NCI-H2081 treated with DMSO at 0.1 percent for 48 hours (cell line): ENCODE data around the gene ENTPD2.
"Not testable (repeated sequence)": the region's sequence is repeated elsewhere in the genome, so short reads cannot be mapped to it uniquely, and the experiment has no call there.

Experiments
- DNase-seq: peaks from one replicate; lab custom pipeline; 2025; lab: John Stamatoyannopoulos, UW

ENTPD2 gene

DNA sequence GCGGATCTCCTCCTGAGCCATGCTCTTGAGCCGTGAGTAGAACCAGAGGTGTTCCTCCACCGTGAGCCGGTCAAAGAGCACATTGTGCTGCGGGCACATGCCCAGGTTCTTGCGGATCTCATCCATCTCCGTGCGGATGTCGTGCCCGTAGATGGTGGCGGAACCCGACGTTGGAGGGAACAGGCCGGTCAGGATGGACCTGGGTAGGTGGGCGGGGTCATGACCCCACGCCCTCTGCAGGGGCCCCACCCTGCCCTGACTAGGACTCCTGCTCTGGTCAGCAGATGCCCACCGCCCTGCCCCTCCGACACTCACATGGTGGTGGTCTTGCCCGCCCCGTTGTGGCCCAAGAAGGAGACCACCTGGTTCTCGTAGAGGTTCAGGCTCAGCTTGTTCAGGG lies 37.9 kb downstream of the ENTPD2 start:
- no peak for DNase-seq

- DNase-seq = no peak
Measured at GRCh38 chr9:137015540-137015930, 38.3 kb downstream of the ENTPD2 start.

DNA sequence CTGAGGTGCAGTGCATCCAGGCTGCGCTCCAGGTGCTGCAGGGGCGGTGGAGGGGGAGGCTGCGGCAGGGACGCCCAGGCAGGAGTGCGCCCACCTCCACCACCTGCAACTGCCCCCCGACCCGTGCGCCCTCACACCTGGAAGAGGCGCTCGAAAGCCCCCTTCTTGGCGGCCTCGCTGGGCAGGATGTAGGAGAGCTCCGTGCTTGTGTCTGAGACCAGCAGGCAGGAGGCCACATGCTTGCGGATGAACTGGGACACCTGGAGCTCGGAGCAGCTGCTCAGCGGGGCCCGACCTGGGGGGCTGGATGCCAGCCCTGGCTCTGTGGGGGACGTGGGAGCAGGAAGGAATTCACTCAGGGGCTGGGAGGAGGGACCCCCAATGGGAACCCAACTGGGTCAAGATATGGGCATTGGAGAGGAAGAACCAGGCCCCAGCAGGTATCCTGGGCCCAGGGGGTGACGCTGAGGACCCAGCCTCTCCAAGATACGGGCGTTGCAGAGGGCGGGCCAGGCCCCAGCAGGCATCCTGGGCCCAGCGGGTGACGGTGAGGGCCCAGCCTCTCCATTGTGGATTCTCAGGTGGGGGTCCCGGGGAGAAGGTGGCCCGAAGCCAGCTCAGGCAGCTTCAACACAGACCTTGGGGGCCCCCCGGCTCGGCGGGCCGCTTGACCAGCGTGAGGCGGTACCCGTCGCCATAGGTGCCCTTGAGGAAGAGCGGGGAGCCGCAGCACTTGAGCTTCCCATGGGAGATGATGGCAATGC lies 38.9 kb downstream of the ENTPD2 start:
- no peak for DNase-seq

GRCh38 chr9:137014166-137014565 lies 39.7 kb downstream of the ENTPD2 start:
- DNase-seq = no peak

DNA sequence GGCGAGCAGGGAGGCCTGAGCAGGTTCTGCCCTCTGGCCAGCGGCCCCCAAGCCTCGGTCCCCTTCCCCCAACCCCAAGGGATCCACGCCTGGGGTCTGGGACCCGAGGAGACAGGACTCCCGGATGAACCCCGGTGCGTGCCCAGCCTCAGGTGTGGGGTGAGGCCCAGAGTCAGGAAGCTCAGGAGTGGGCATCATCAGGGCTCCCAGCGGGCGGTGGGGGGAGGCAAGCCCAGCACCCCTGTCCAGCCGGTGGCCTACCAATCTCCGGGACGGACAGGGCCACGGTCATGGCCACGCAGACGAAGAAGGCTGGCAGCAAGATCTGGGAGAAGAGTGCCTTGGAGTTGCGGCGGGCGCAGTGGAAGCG lies 40.3 kb downstream of the ENTPD2 start:
- DNase-seq = no peak

- DNase-seq = no peak
Measured at GRCh38 chr9:137012694-137013570, 40.9 kb downstream of the ENTPD2 start.

DNA sequence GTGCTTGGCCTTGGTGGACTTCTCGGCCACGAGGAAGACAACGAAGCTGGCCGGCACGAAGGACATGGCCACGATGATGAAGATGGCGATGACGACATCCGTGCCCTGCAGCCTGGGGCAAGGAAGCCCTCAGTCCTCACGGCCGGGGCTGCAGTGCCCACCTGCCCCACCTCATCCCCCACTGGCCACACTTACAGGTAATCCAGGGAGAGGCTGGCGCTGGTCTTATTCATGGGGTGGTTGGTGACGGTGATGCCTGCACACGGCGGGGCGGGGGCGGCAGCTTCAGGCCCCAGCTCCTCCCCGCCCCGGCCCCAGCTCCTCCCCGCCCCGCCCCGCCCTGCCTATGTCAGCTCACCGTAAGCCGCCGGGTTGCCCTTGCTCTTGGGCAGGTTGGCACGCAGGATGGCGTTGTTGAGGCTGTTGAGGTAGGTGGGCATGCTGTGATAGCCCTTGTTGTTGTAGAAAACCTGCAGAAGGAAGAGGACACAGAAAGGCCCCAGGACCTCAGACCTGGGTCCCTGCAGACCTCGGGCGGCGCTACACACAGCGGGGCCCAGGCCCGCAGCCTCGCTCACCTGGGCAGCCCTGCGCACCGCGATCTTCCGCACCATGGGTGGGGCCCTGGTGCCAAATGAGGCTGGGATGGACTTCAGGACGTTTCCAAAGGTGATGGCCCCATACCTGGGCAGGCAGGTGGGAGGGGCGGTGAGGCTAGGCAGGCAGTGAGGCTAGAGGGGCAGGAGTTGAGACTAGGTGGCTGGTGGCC lies 41.8 kb downstream of the ENTPD2 start:
- no peak for DNase-seq

GRCh38 chr9:137011156-137011555 lies 42.7 kb downstream of the ENTPD2 start:
- DNase-seq = no peak

GRCh38 chr9:137009938-137010732 lies 43.7 kb downstream of the ENTPD2 start:
- no peak for DNase-seq

DNA sequence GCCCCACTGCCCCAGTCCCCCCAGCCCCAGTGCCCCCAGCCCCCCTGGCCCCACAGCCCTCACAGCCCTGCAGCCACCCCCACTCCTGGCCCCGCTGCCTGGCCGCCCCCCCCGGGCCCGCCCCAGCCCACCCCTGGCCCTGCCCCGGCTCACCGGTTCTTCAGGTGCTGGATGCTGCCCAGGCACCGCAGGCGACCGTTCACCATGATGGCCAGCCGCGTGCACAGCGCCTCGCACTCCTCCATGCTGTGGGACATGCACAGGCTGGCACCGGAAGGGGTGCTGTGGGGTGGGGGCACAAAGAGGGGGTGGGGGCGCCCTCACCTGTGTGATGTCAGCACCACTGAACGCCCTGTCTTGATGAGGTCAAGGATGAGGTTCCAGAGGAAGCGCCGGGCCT lies 44.6 kb downstream of the ENTPD2 start:
- DNase-seq = no peak

GRCh38 chr9:137008312-137008711 lies 45.5 kb downstream of the ENTPD2 start:
- DNase-seq = no peak

DNA sequence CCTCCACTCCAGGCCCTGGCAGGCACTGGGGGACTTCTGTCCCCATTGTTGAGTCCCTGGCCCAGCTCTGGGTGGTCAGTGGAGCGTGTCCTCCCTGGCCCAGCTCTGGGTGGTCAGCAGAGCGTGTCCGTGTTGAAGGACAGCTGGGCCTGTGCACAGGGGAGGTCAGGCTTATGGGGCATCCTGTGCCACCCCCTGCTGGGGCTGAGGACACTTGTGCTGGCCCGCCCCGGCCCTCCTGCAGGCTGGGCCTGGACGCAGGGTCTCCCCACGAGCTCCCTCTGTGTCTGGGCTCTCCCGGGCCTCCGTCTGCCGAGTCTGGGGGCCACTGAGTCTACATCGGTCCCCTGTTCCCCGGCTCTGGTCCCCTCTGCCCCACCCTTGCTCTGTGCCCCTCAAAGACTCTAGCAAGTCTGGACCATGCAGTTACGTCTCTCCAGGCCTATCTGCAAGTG lies 46.0 kb downstream of the ENTPD2 start:
- DNase-seq = no peak

DNA sequence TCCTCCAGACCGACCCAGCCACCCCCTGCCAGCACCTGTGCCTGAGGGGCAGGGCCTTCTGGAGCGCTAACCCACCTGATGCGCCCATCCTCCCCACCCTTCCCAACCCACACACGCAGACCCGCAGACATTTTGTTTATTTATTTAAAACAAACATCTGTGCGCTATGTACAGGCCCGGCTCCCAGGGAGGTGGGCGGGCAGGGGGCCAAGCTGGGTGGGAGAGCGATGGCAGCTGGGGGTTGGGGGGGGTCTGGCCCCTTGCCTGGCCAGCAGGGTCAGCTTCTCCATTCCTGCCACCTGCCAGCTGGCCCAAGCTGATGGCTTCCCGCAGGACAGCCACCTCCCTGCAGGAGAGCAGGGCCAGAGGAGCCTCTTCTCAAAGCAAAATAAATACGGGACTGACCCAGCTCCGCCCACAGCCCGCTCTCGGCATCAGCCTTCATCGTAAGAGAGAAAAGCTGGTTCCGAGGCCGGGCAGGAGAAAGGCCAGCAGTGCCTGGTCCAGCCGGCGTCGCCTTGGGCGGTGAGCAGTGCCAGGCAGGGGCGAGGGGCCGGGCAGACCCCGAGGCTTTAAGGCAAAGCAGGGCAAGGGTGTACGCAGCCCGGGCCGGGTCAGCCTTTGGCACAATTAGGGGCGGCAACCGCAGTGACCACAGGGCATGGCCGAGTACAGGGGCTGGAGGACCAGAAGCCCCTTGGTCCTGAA lies 46.6 kb downstream of the ENTPD2 start:
- DNase-seq = no peak

DNA sequence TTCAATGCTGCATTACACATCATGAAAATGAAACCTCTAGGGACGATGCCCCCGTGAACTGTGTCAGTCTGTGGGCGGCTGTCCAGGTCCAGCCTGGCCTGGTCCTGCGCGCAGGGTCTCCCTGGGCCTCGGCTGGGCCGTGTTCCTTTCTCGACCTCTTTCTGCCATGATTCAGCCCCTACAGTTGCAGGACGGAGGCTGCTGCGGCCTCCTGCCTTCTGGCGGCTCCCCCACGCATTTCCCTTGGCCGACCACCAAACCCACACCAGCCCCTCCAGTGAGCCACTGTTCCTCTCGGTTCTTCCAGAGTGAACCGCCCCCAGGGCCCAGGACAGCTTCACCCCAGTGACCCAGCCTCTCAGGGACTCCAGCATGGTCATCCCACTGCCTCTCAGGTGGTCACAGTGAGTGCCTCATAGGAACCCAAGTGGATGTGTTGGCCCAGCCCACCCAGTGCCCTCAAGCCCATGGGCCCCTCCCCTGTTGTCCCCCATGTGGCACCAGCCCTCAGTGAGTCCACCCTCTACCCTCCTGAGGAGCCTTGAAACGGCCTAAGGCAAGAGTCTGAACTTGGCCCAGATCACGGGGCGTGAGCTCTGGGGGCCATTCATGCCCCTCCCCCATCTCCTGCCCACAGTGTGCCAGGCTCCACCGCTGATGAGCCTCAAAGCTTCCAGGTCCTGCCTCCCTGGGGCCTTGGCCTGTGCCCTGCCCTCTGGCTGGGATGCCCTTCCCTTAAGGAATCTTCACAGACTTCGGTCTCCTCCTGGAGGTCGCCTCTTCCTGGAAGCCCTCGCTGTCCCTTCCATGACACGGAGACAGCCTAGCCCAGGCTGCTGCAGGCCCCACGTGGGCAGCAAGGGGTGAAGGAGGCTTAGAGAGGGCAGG lies 47.5 kb downstream of the ENTPD2 start:
- DNase-seq = no peak

DNA sequence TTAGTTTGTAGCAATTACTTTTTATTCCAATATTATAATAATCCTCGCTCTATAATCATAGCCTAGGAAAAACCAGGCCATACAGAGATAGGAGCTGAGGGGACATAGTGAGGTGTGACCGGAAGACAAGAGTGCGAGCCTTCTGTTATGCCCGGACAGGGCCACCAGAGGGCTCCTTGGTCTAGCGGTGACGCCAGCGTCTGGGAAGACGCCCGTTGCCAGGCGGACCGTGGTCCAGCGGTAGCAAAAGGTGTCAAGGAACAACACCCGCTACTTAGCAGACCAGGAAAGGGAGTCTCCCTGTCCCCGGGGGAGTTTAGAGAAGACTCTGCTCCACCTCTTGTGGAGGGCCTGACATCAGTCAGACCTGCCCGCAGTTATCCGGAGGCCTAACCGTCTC lies 49.6 kb downstream of the ENTPD2 start:
- DNase-seq = not testable (repeated sequence)

GRCh38 chr9:137002646-137003041 lies 51.2 kb downstream of the ENTPD2 start:
- no peak for DNase-seq

DNA sequence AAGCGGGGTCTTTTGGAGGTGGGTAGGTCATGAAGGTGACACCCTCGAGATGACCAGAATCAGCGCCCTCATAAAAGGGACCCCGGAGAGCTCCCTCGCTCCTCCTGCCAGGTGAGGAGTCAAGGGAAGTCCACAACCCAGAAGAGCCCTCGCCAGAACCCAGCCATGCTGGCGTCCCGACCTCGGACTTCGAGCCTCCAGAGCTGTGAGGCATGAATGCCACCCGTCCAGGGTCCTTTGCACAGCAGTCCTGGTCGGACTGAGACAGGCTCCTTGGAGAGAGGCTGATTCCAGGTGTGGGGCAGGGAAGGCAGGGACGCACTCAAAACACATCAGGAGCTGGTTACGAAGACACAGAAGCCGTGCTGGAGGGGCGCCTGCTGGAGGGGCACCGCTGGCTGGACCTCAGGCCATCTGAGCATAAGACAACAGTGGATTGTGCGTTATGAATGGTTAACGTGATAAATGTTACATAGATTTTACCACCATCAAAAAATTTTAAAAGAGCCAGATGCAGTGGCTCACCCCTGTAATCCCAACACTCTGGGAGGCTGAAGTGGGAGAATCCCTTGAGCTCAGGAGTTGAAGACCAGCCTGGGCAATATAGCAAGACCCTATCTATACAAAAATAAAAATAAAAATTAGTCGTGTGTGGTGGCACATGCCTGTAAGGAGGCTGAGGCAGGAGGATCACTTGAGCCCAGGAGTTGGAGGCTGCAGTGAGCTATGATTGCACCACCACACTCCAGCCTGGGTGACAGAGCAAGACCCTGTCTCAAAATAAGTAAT lies 51.8 kb downstream of the ENTPD2 start:
- no peak for DNase-seq

DNA sequence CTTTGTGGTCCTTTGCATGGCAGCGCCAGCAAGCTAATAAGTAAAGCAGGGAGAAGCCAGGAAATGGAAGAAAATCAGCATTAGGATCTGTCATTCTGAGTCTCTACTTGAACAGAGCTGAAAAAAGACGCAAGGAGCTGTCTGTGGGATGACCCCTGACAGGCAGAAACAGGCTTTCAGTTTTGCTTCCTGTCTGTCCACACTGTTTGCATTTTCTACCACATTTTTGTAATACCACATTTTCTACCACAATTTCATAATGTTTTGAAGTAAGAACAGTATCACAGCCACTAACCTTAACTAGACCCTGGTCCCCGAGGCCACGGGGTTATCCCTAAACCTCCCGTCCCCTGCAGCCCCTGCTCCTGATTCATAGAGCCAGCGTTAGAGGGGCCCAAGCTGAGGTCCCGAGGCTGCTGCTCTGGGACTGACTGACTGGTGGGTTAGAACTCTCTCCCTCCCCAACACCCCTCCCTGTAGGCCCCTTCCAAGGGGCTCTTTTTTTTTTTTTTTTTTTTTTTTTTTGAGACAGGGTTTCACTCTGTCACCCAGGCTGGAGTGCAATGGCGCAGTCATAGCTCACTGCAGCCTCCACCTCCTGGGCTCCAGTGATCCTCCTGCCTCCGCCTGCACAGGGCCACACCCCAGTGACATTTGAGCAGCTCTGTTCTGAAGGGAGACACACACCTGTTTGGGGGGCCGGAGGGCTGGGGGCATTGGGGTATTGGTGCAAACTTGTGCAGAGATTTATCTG lies 53.5 kb downstream of the ENTPD2 start:
- DNase-seq = no peak
